ENCODE results near the gene GTF2E1.
"Not testable (repeated sequence)": the region's sequence is repeated elsewhere in the genome, so short reads cannot be mapped to it uniquely, and the experiment has no call there.

The GTF2E1 gene

DNA sequence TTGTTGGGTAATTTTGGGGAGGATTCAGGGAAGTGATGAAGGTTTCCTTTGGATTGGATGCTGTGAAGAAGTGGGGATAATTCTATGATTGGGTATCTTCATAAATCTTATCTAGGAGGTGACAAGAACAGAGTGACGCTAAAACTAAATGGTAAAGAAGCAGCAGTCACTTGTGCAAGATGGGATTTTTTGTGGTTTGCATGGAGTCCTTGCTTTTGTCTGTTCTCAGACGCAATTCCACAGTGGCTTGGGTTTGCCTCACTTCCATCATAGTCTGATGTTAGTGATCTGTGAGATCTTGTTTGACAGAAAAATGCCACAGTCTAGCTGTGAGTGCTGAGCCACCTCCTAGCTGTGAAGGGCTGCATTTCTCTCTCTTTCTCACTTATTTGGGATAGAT, 26.9 kb downstream of the GTF2E1 start:
- H3K4me3 ChIP-seq (ENCODE audit: low read depth, low read length), result no peak overlapping the region
- TF ChIP-seq, protein P1, sequence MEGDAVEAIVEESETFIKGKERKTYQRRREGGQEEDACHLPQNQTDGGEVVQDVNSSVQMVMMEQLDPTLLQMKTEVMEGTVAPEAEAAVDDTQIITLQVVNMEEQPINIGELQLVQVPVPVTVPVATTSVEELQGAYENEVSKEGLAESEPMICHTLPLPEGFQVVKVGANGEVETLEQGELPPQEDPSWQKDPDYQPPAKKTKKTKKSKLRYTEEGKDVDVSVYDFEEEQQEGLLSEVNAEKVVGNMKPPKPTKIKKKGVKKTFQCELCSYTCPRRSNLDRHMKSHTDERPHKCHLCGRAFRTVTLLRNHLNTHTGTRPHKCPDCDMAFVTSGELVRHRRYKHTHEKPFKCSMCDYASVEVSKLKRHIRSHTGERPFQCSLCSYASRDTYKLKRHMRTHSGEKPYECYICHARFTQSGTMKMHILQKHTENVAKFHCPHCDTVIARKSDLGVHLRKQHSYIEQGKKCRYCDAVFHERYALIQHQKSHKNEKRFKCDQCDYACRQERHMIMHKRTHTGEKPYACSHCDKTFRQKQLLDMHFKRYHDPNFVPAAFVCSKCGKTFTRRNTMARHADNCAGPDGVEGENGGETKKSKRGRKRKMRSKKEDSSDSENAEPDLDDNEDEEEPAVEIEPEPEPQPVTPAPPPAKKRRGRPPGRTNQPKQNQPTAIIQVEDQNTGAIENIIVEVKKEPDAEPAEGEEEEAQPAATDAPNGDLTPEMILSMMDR (IDR thresholded peaks at IDR 0.05; ENCODE audit: borderline replicate concordance, insufficient read depth, low read depth, low read length), result no peak

DNA sequence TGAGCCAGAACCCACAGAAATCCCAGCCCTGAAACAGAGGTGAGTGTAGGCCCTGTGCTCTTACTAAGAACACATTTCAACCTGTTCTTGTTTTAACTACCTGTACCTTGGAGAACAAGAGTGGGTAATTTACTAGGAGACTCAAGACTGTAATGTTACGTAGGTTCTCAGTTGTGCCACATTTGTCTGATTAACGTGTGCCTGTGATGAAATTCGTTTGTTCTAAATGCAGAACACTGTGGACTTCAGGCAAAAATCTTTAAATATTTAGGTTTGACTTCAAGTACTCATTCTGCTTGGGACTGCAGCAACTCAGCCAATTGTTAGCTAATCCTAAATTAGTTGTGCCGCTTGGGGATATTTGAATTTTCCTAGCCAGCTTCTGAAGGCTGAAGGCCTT, 28.3 kb downstream of the GTF2E1 start:
- no peak overlapping the region for H3K4me3 ChIP-seq (ENCODE audit: low read depth, low read length)
- TF ChIP-seq, protein P1 (IDR thresholded peaks at IDR 0.05; ENCODE audit: borderline replicate concordance, insufficient read depth, low read depth, low read length), result no peak

DNA sequence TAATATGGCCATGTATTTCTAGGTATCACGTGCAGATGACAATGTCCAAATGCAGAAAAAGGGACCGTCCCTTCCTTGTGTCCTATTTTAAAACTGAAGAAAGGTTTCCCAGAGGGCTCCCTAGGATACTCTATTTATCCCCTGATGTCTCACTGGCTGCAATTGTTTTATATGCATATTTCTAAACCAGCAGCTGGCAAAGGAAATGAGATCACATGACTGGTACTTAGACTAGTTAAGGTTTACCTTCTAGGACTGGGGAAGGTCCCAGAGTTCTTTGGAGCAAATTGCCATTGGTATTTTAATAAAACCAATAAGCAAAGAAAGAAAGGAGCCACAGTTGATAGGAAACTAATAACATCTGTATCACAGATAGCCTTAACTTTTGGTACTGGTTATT, 29.5 kb downstream of the GTF2E1 start:
- H3K4me3 ChIP-seq (ENCODE audit: low read depth, low read length), result no peak overlapping the region
- TF ChIP-seq, protein P1 (IDR thresholded peaks at IDR 0.05; ENCODE audit: borderline replicate concordance, insufficient read depth, low read depth, low read length), result no peak

DNA sequence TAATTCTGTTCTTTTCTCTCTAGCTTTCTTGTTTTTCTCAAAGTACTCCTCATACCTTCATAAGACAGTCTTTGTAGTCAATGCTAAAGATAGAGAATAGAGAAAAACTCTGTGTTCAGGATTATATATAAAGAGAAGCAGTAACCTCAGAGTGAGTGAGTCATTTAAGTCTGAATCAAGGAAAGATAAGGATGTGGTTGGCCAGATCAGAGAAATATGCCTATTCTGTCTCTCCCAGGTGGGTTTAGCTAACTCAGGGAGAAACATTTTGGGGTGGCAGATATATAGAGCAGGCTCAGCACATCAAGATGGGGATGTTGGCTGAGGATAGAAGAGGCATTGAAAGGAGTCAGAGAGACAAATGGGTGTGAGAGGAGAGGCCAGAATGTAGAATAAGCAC, 31.4 kb downstream of the GTF2E1 start:
- TF ChIP-seq, protein P1 (IDR thresholded peaks at IDR 0.05; ENCODE audit: borderline replicate concordance, insufficient read depth, low read depth, low read length), result no peak
- H3K4me3 ChIP-seq (ENCODE audit: low read depth, low read length), result no peak overlapping the region

DNA sequence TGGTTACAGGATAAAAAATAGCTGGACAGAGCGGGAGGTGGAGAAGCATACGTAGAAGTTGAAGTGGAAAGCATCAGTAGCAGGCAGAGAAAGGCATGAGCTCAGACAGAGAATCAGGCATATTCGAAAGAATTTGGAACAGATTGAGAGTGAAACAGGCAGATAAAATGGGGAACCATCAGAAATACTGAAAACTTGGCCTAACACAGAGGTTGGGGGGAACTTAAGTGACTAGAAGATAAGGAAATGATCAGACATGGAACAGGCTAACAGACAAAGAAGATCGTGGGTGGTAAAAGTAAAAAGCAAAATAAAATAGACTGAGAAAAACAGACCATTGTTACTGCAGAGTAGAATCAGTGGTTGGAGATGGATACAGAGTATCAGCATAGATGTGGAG, 32.9 kb downstream of the GTF2E1 start:
- TF ChIP-seq, protein P1 (IDR thresholded peaks at IDR 0.05; ENCODE audit: borderline replicate concordance, insufficient read depth, low read depth, low read length), result no peak
- H3K4me3 ChIP-seq (ENCODE audit: low read depth, low read length), result no peak overlapping the region

DNA sequence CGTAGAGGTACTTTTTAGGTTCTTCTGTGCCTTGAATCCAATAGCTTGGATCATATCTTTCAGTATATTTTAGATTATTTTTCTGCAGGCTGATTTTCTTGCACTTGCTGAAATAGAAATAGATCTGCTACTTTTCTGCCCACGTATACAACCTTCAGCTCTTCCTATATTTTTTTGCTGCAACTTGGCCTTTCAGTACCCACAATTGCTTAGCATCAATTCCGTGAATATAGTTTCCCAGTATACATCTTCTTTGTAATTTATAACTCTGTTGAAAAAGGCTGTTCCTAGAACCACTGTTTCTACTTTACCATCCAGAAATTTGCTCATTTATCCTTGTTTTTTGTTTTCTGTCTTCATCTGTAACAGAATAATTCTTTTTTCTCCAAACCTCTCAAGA, 36.2 kb downstream of the GTF2E1 start:
- H3K4me3 ChIP-seq (ENCODE audit: low read depth, low read length), result no peak overlapping the region
- TF ChIP-seq, protein P1 (IDR thresholded peaks at IDR 0.05; ENCODE audit: borderline replicate concordance, insufficient read depth, low read depth, low read length), result no peak

DNA sequence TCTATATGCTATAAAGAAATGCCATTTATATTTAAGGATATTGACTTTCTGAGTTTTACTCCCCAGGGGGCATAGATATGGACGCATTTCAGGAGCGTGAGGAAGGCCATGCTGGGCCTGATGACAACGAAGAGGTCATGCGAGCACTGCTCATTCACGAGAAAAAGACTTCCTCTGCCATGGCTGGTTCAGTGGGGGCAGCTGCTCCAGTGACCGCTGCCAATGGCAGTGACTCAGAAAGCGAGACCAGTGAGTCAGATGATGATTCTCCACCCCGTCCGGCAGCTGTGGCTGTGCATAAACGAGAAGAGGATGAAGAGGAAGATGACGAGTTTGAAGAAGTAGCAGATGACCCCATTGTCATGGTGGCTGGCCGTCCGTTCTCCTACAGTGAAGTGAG, 38.4 kb downstream of the GTF2E1 start:
- H3K4me3 ChIP-seq (ENCODE audit: low read depth, low read length), result no peak overlapping the region
- TF ChIP-seq, protein P1 (IDR thresholded peaks at IDR 0.05; ENCODE audit: borderline replicate concordance, insufficient read depth, low read depth, low read length), result no peak

DNA sequence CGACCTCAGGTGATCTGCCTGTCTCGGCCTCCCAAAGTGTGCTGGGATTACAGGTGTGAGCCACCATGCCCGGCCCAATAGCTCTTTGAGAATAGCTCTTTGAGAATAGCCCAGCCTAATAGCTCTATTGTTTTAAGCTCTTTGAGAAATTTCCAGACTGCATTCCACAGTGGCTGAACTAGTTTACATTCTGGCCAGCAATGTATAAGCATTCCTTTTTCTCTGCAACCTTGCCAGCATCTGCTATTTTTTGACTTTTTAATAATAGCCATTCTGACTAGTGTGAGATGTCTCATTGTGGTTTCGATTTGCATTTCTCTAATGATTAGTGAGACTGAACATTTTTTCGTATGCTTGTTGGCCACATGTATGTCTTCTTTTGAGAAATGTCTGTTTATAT, 43.3 kb downstream of the GTF2E1 start:
- H3K4me3 ChIP-seq (ENCODE audit: low read depth, low read length), result not testable (repeated sequence)

Data from GM12875 (cell line).